Neural cell (in vitro differentiated cells): ENCODE data around the gene ADORA2A. TPM values are rescaled to one million over a fixed set of nuclear protein-coding genes. Genes with fewer than 3 reads are reported as not detected.

Experiments
- H2AFZ ChIP-seq: fragments of 200-600, 300-800 bp; sonication (generic), shearing (Covaris generic); 2 replicates; pipeline ENCODE4 v1.6.0; 2014; ENCODE audit warnings: low read depth, mild to moderate bottlenecking, antibody characterized with exemption, low read length, moderate library complexity
- H3F3A ChIP-seq: fragments of 200-600 bp; shearing (Covaris generic); 2 replicates; pipeline ENCODE4 v1.6.1; 2016; ENCODE audit warnings: mild to moderate bottlenecking, moderate library complexity, mixed read lengths, antibody characterized with exemption, low read length; ENCODE audit not compliant: insufficient read depth, poor library complexity, severe bottlenecking
- H3K27ac ChIP-seq: fragments of 200-600, 300-800 bp; sonication (generic), shearing (Covaris generic); 2 replicates; pipeline ENCODE4 v1.5.1; 2014; ENCODE audit warnings: mild to moderate bottlenecking, low read length, moderate library complexity
- H3K27me3 ChIP-seq: fragments of 300-800, 200-600 bp; sonication (generic), shearing (Covaris generic); 2 replicates; pipeline ENCODE4 v1.6.0; 2014; ENCODE audit warnings: mild to moderate bottlenecking, low read depth, low read length, moderate library complexity; ENCODE audit not compliant: insufficient read depth
- H3K36me3 ChIP-seq: fragments of 300-800, 200-600 bp; sonication (generic), shearing (Covaris generic); 2 replicates; pipeline ENCODE4 v1.5.1; 2014; ENCODE audit warnings: mild to moderate bottlenecking, antibody characterized with exemption, low read length, moderate library complexity; ENCODE audit not compliant: insufficient read depth
- H3K4me2 ChIP-seq: fragments of 300-800, 200-600 bp; sonication (generic), shearing (Covaris generic); 2 replicates; pipeline ENCODE4 v1.6.0; 2014; ENCODE audit warnings: mild to moderate bottlenecking, low read length
- H3K4me3 ChIP-seq: fragments of 300-800, 200-600 bp; sonication (generic), shearing (Covaris generic); 2 replicates; pipeline ENCODE4 v1.5.1; 2014; ENCODE audit warnings: mild to moderate bottlenecking, low read length, moderate library complexity
- H3K79me2 ChIP-seq: fragments of 200-600 bp; shearing (Covaris generic); replicated peaks from 2 replicates; pipeline ENCODE4 v1.6.0; 2014; ENCODE audit warnings: mild to moderate bottlenecking, low read length, moderate library complexity; ENCODE audit not compliant: insufficient read depth
- H3K9ac ChIP-seq: fragments of 300-800, 200-600 bp; sonication (generic), shearing (Covaris generic); 2 replicates; pipeline ENCODE4 v1.6.1; 2016; ENCODE audit warnings: mild to moderate bottlenecking, low read length, mixed read lengths
- H3K9me2 ChIP-seq: fragments of 200-600 bp; shearing (Covaris generic); 2 replicates; pipeline ENCODE4 v1.6.1; 2016; ENCODE audit warnings: mild to moderate bottlenecking, low read length, mixed read lengths; ENCODE audit not compliant: insufficient read depth
- H3K9me3 ChIP-seq: fragments of 200-600, 300-800 bp; sonication (generic), shearing (Covaris generic); 2 replicates; pipeline ENCODE4 v1.6.1; 2016; ENCODE audit warnings: mild to moderate bottlenecking, mixed run types, low read length, moderate library complexity, mixed read lengths
- H4K20me1 ChIP-seq: fragments of 200-600 bp; shearing (Covaris generic); 2 replicates; pipeline ENCODE4 v1.6.1; 2016; ENCODE audit warnings: mild to moderate bottlenecking, mixed run types; ENCODE audit not compliant: insufficient read depth
- CTCF ChIP-seq: fragments of 450-650 bp; IDR thresholded peaks from 2 replicates; pipeline ENCODE4 v1.5.1; 2014; ENCODE audit warnings: antibody characterized with exemption, mild to moderate bottlenecking, moderate library complexity; ENCODE audit not compliant: poor library complexity, severe bottlenecking
- EP300 ChIP-seq: fragments of 450-650 bp; conservative IDR thresholded peaks from 2 replicates; pipeline ENCODE4 v1.6.1; 2014; ENCODE audit warnings: antibody characterized with exemption, mild to moderate bottlenecking, moderate library complexity; ENCODE audit not compliant: poor library complexity, severe bottlenecking
- EZH2 ChIP-seq: fragments of 200-600, 300-800 bp; shearing (Covaris generic), sonication (generic); IDR thresholded peaks from 2 replicates; pipeline ENCODE4 v1.6.1; 2014; ENCODE audit warnings: antibody characterized with exemption, low read length, borderline replicate concordance, mild to moderate bottlenecking; ENCODE audit not compliant: insufficient read depth, poor library complexity, severe bottlenecking
- MXI1 ChIP-seq: fragments of 450-650 bp; conservative IDR thresholded peaks from 2 replicates; pipeline ENCODE4 v1.6.1; 2014; ENCODE audit warnings: antibody characterized with exemption, mild to moderate bottlenecking; ENCODE audit not compliant: poor library complexity, severe bottlenecking
- POLR2AphosphoS5 ChIP-seq: IDR thresholded peaks from 2 replicates; pipeline ENCODE4 v1.6.1; 2012
- RAD21 ChIP-seq: fragments of 450-650 bp; conservative IDR thresholded peaks from 2 replicates; pipeline ENCODE4 v1.6.1; 2014; ENCODE audit warnings: antibody characterized with exemption, mild to moderate bottlenecking, moderate library complexity
- REST ChIP-seq: IDR thresholded peaks from 2 replicates; pipeline ENCODE4 v1.6.1; 2012; ENCODE audit warnings: borderline replicate concordance
- SMC3 ChIP-seq: fragments of 450-650 bp; conservative IDR thresholded peaks from 2 replicates; pipeline ENCODE4 v1.6.1; 2014; ENCODE audit warnings: antibody characterized with exemption, mild to moderate bottlenecking, moderate library complexity; ENCODE audit not compliant: poor library complexity
- TAF1 ChIP-seq: IDR thresholded peaks from 2 replicates; pipeline ENCODE4 v1.6.1; 2012; ENCODE audit warnings: low read depth
- polyA plus RNA-seq: library from polyadenylated mRNA; depleted of rRNA; stranded (reverse); fragments of >200 nt; gene quantifications from 2 replicates; pipeline ENCODE4 v1.2.3, GENCODE V29; 2014

The ADORA2A gene
- polyA plus RNA-seq, 1 donor from 2014 or later: 2.9 TPM

GRCh38 chr22:24431309-24432034, 4.1 kb downstream of the ADORA2A start:
- H3K4me3 ChIP-seq: no peak overlapping the region

More at GRCh38 chr22:24431309-24432034, 4.1 kb downstream of the ADORA2A start:
- Histone ChIP-seq H3K4me2 (no peak overlapping the region), H3K9ac (no peak overlapping the region), H2AFZ (no peak overlapping the region), H4K20me1 (no peaks in the 10 kb centered on the region), H3K9me2 (no peaks in the 10 kb centered on the region), H3K9me3 (no peaks in the 10 kb centered on the region), H3K27ac (no peak overlapping the region), H3K36me3 (no peaks in the 10 kb centered on the region), H3F3A (no peaks in the 10 kb centered on the region), H3K27me3 (no peaks in the 10 kb centered on the region), H3K79me2 (no peaks in the 10 kb centered on the region)
- no peak for TF ChIP-seq POLR2AphosphoS5
- no peak for TF ChIP-seq CTCF
- no peak for TF ChIP-seq REST
- no peak for TF ChIP-seq EP300
- TF ChIP-seq EZH2: no peak
- TF ChIP-seq SMC3: no peak
- no peak for TF ChIP-seq MXI1
- no peak for TF ChIP-seq RAD21
- no peak for TF ChIP-seq TAF1
